H1 (cell line): ENCODE measurements around the gene PARD3. TPM values are rescaled to one million over a fixed set of nuclear protein-coding genes. Genes with fewer than 3 reads are reported as not detected.
A peak's percentile ranks its signal among the peaks of the same experiment; 100 is the strongest.

Experiments
- CTCF ChIA-PET: fragments of 300-600 bp; sonication (Branson Sonifier 250); formaldehyde crosslinking; loops from one replicate; lab custom pipeline; 2021; ENCODE audit not compliant: partially characterized antibody; lab: Charles Lee
- POLR2A ChIA-PET: fragments of 300-600 bp; sonication (Branson Sonifier 250); formaldehyde crosslinking; loops from one replicate; lab custom pipeline; 2021; ENCODE audit warnings: inconsistent platforms; ENCODE audit not compliant: partially characterized antibody; lab: Charles Lee
- DNase-seq, 2 experiments: peaks; one replicate each; pipeline versions ENCODE4 v3.0.0 to v3.0.0-alpha.2; 2010 to 2022; ENCODE audit warnings: low spot score in 2 of 2, low read depth in 1 of 2, mixed read lengths in 1 of 2
- FAIRE-seq: peaks from 2 replicates; lab custom pipeline; 2011; peaks lifted over from hg19 to GRCh38; lab: Jason Lieb, UNC
- H2AFZ ChIP-seq: 2 replicates; pipeline ENCODE4 v1.8.1; 2012; ENCODE audit warnings: low read length, inconsistent platforms
- H2AK5ac ChIP-seq: 2 replicates; pipeline ENCODE4 v1.6.1; 2013; ENCODE audit warnings: low read depth, low read length
- H2BK120ac ChIP-seq: replicated peaks from 2 replicates; pipeline ENCODE3; 2013; ENCODE audit warnings: low read depth, low read length, inconsistent platforms
- H2BK12ac ChIP-seq: 2 replicates; pipeline ENCODE4 v1.6.1; 2013; ENCODE audit warnings: low read depth, low read length
- H2BK15ac ChIP-seq: 2 replicates; pipeline ENCODE4 v1.6.1; 2013; ENCODE audit warnings: low read length
- H2BK20ac ChIP-seq: 2 replicates; pipeline ENCODE4 v1.6.1; 2013; ENCODE audit warnings: low read length
- H2BK5ac ChIP-seq: 2 replicates; pipeline ENCODE4 v1.6.1; 2013; ENCODE audit warnings: low read depth, low read length
- H3K14ac ChIP-seq: 2 replicates; pipeline ENCODE4 v1.6.1; 2013; ENCODE audit warnings: inconsistent platforms; ENCODE audit not compliant: insufficient read length
- H3K18ac ChIP-seq: 2 replicates; pipeline ENCODE4 v1.6.1; 2013; ENCODE audit warnings: low read length; ENCODE audit errors: extremely low read depth
- H3K23ac ChIP-seq: 2 replicates; pipeline ENCODE4 v1.6.1; 2013; ENCODE audit warnings: inconsistent platforms; ENCODE audit not compliant: insufficient read length
- H3K23me2 ChIP-seq: 2 replicates; pipeline ENCODE4 v1.6.1; 2013; ENCODE audit warnings: low read depth, low read length
- H3K27ac ChIP-seq: 2 replicates; pipeline ENCODE4 v1.6.1; 2011; ENCODE audit warnings: low read depth, low read length, inconsistent platforms
- H3K27me3 ChIP-seq, 4 experiments: replicated peaks in 1 of 4; 1 replicate in 1 of 4; 2 replicates in 3 of 4; pipeline versions ENCODE4 v1.6.1 to v1.8.1; 2011 to 2013; ENCODE audit warnings: low read length in 3 of 4, mild to moderate bottlenecking in 3 of 4, inconsistent platforms in 2 of 4, mixed read lengths in 2 of 4, moderate library complexity in 1 of 4; ENCODE audit not compliant: control insufficient read depth in 3 of 4, insufficient read depth in 3 of 4; ENCODE audit errors: extremely low read depth in 1 of 4
- H3K36me3 ChIP-seq, 4 experiments: 2 replicates each; pipeline versions ENCODE4 v1.6.1 to v1.8.1; 2011 to 2013; ENCODE audit warnings: mild to moderate bottlenecking in 4 of 4, low read length in 3 of 4, moderate library complexity in 2 of 4, control low read depth in 1 of 4, inconsistent platforms in 1 of 4; ENCODE audit not compliant: insufficient read depth in 4 of 4, control insufficient read depth in 2 of 4
- H3K4ac ChIP-seq: replicated peaks from 2 replicates; pipeline ENCODE3; 2013; ENCODE audit warnings: low read length, low read depth, mixed read lengths, inconsistent platforms; ENCODE audit not compliant: insufficient read length
- H3K4me1 ChIP-seq, 4 experiments: replicated peaks in 1 of 4; 1 replicate in 1 of 4; 2 replicates in 3 of 4; pipeline versions ENCODE4 v1.6.1 to v1.8.1; 2011 to 2013; ENCODE audit warnings: low read length in 3 of 4, inconsistent platforms in 2 of 4, mixed read lengths in 1 of 4; ENCODE audit not compliant: insufficient read depth in 4 of 4, control insufficient read depth in 3 of 4
- H3K4me2 ChIP-seq, 2 experiments: 2 replicates each; pipeline versions ENCODE4 v1.6.1 to v1.8.1; 2011 to 2013; ENCODE audit warnings: low read depth in 2 of 2, low read length in 2 of 2, control low read depth in 1 of 2, inconsistent platforms in 1 of 2, mild to moderate bottlenecking in 1 of 2; ENCODE audit not compliant: insufficient read depth in 1 of 2
- H3K4me3 ChIP-seq, 4 experiments: fragments of 200-600, 300-600 bp in 1 of 4; sonication (generic), shearing (Covaris generic), sonication (Bioruptor Twin) in 1 of 4; 2 replicates each; pipeline versions ENCODE4 v1.5.1 to v1.8.1; 2011 to 2016; ENCODE audit warnings: low read length in 4 of 4, low read depth in 3 of 4, control low read depth in 2 of 4, inconsistent platforms in 2 of 4, mild to moderate bottlenecking in 2 of 4, mixed read lengths in 1 of 4, moderate library complexity in 1 of 4; ENCODE audit not compliant: insufficient read depth in 2 of 4; ENCODE audit errors: extremely low read depth in 1 of 4
- H3K56ac ChIP-seq: replicated peaks from 2 replicates; pipeline ENCODE3; 2013; ENCODE audit warnings: low read depth, mild to moderate bottlenecking, mixed read lengths, low read length, inconsistent platforms; ENCODE audit not compliant: insufficient read length
- H3K79me1 ChIP-seq: 2 replicates; pipeline ENCODE4 v1.6.1; 2013; ENCODE audit warnings: low read depth, low read length, control low read depth
- H3K79me2 ChIP-seq, 2 experiments: 2 replicates each; pipeline versions ENCODE4 v1.6.1 to v1.8.1; 2012 to 2013; ENCODE audit warnings: low read length in 2 of 2, mild to moderate bottlenecking in 2 of 2, inconsistent platforms in 1 of 2; ENCODE audit not compliant: insufficient read depth in 2 of 2, control insufficient read depth in 1 of 2
- H3K9ac ChIP-seq, 4 experiments: replicated peaks in 1 of 4; 1 replicate in 1 of 4; 2 replicates in 3 of 4; pipeline versions ENCODE4 v1.6.1 to v1.8.1; 2011 to 2013; ENCODE audit warnings: low read depth in 3 of 4, low read length in 3 of 4, control low read depth in 2 of 4, mild to moderate bottlenecking in 2 of 4, moderate library complexity in 2 of 4, inconsistent platforms in 1 of 4; ENCODE audit errors: extremely low read depth in 1 of 4
- H3K9me3 ChIP-seq, 2 experiments: 2 replicates each; pipeline versions ENCODE4 v1.6.1 to v1.8.1; 2012 to 2013; ENCODE audit warnings: mild to moderate bottlenecking in 2 of 2, moderate library complexity in 2 of 2, control low read depth in 1 of 2, inconsistent platforms in 1 of 2, low read depth in 1 of 2, low read length in 1 of 2, mixed read lengths in 1 of 2; ENCODE audit not compliant: insufficient read depth in 2 of 2
- H4K20me1 ChIP-seq, 2 experiments: replicated peaks in 1 of 2; 2 replicates each; pipeline versions ENCODE3 to v1.8.1; 2011 to 2013; ENCODE audit warnings: inconsistent platforms in 2 of 2, low read length in 2 of 2, mild to moderate bottlenecking in 1 of 2; ENCODE audit not compliant: insufficient read depth in 2 of 2, control insufficient read depth in 1 of 2
- H4K5ac ChIP-seq: 2 replicates; pipeline ENCODE4 v1.6.1; 2013; ENCODE audit warnings: low read length, low read depth, mixed read lengths, inconsistent platforms; ENCODE audit not compliant: insufficient read length
- H4K8ac ChIP-seq: 2 replicates; pipeline ENCODE4 v1.8.0; 2013; ENCODE audit warnings: mild to moderate bottlenecking, moderate library complexity, low read length, inconsistent platforms; ENCODE audit not compliant: insufficient read depth; ENCODE audit errors: extremely low read depth
- H4K91ac ChIP-seq: replicated peaks from 2 replicates; pipeline ENCODE3; 2013; ENCODE audit warnings: low read length, mixed read lengths, inconsistent platforms; ENCODE audit not compliant: insufficient read length
- ATF3 ChIP-seq: IDR thresholded peaks from 2 replicates; pipeline ENCODE4 v1.6.1; 2011; ENCODE audit warnings: low read depth, mild to moderate bottlenecking, low read length; ENCODE audit not compliant: insufficient read depth
- CREB1 ChIP-seq: IDR thresholded peaks from 2 replicates; pipeline ENCODE4 v1.6.1; 2012; ENCODE audit warnings: inconsistent platforms
- E2F6 ChIP-seq: IDR thresholded peaks from 2 replicates; pipeline ENCODE4 v1.6.1; 2012; ENCODE audit warnings: inconsistent platforms
- EP300 ChIP-seq, 2 experiments: IDR thresholded peaks; 1 replicate in 1 of 2; 2 replicates in 1 of 2; pipeline ENCODE4 v1.6.1; 2011 to 2012; ENCODE audit warnings: low read depth in 2 of 2, low read length in 2 of 2, mild to moderate bottlenecking in 2 of 2, borderline replicate concordance in 1 of 2, inconsistent platforms in 1 of 2, moderate library complexity in 1 of 2
- GABPA ChIP-seq: IDR thresholded peaks from 2 replicates; pipeline ENCODE4 v1.6.1; 2011; ENCODE audit warnings: mild to moderate bottlenecking, low read length, moderate library complexity, borderline replicate concordance; ENCODE audit not compliant: insufficient read depth
- MAFK ChIP-seq: IDR thresholded peaks from 2 replicates; pipeline ENCODE4 v1.6.1; 2012; ENCODE audit warnings: low read depth, mild to moderate bottlenecking, improper control_type of control experiment, low read length
- SIRT6 ChIP-seq: IDR thresholded peaks from one replicate; pipeline ENCODE4 v1.7.1; 2012; ENCODE audit warnings: low read length, inconsistent platforms
- SIX5 ChIP-seq: IDR thresholded peaks from 2 replicates; pipeline ENCODE4 v1.6.1; 2011; ENCODE audit warnings: mild to moderate bottlenecking, low read depth, low read length
- TCF12 ChIP-seq: IDR thresholded peaks from 2 replicates; pipeline ENCODE4 v1.6.1; 2011; ENCODE audit warnings: low read depth, mild to moderate bottlenecking, low read length
- USF2 ChIP-seq: IDR thresholded peaks from 2 replicates; pipeline ENCODE4 v1.6.1; 2011; ENCODE audit warnings: low read length, improper control_type of control experiment
- WGBS, 2 experiments: shearing (Covaris generic) in 1 of 2; methylation state at CpG; one replicate each; pipeline versions ENCODE4 v1.1.6 to v1.1.7; 2013 to 2015; ENCODE audit warnings: low lambda C conversion rate in 2 of 2, mixed read lengths in 2 of 2, inconsistent platforms in 1 of 2, low coverage in 1 of 2, missing lambda C conversion rate in 1 of 2; ENCODE audit not compliant: insufficient replicate concordance in 2 of 2, insufficient coverage in 1 of 2, insufficient read length in 1 of 2; ENCODE audit errors: extremely low coverage in 1 of 2, missing lambda C conversion rate in 1 of 2; 5-methylcytosine and 5-hydroxymethylcytosine counted together
- polyA plus RNA-seq, 7 experiments: library from polyadenylated mRNA; depleted of rRNA in 3 of 7; stranded (reverse) in 5 of 7; unstranded in 2 of 7; fragments of >200 nt in 5 of 7; fragments of 200-250 nt in 2 of 7; gene quantifications; 1 replicate in 5 of 7; 2 replicates in 1 of 7; 4 replicates in 1 of 7; pipeline versions ENCODE4 v1.2.1 to v1.2.3, GENCODE V29; 2011 to 2013; ENCODE audit warnings: missing spikeins in 2 of 7, mixed read lengths in 2 of 7
- total RNA-seq: library from RNA; stranded (reverse); fragmentation: NEBNext Ultra II Directional; extraction: Animal tissue kit (Norgen Biotek cat#: 25700); gene quantifications from 2 replicates; pipeline ENCODE4 v1.2.1, GENCODE V29; 2021

PARD3 gene
- total and polyA plus RNA-seq, 2 of the 8 experiments (the other 6 are each of a cell fraction or from before 2014, with no cell fraction given): 19.7 to 49.1 TPM

- no peak for DNase-seq
- no peak overlapping the region for H3K4me2 ChIP-seq
- CTCF ChIA-PET: no interaction called here
- H2BK20ac ChIP-seq: no peak overlapping the region
- no peak overlapping the region for H2BK120ac ChIP-seq
- H3K23me2 ChIP-seq: no peaks in the 10 kb centered on the region
- H3K27me3 ChIP-seq: no peaks in the 10 kb centered on the region
- no peak overlapping the region for H3K14ac ChIP-seq
- no peak overlapping the region for H2AFZ ChIP-seq
- H3K79me2 ChIP-seq: 0 out of 4 replicates have a peak, but pooled peaks cover 0 to 3% of the 10 kb centered on the region in 2 experiments
- POLR2A ChIA-PET: no interaction called here
- no peak overlapping the region for H3K18ac ChIP-seq
- no peak overlapping the region for H4K91ac ChIP-seq
- H3K9ac ChIP-seq: no peak overlapping the region
- H2BK12ac ChIP-seq: 0 out of 2 replicates have a peak overlapping the region, but pooled peaks have one; percentile 34
- no peak overlapping the region for H4K5ac ChIP-seq
- H2BK5ac ChIP-seq: no peak overlapping the region
- FAIRE-seq: no peak
- H3K27ac ChIP-seq: no peak overlapping the region
- no peak overlapping the region for H4K8ac ChIP-seq
- H2BK15ac ChIP-seq: no peak overlapping the region
- 81% methylated on average over 4 of the region's 4 CpGs; no CpG with 5 or more reads in 1 of the 2 experiments for WGBS, 2 experiments
- no peak overlapping the region for H3K4me3 ChIP-seq
- H3K4ac ChIP-seq: peak overlapping the region; percentile 63
- no peaks in the 10 kb centered on the region for H3K36me3 ChIP-seq
- no peak overlapping the region for H2AK5ac ChIP-seq
- peaks cover 0 to 20% (median 8%) of the 10 kb centered on the region in 4 experiments; a peak in 4 of 7 replicates for H3K4me1 ChIP-seq
- no peak overlapping the region for H3K56ac ChIP-seq
- H3K23ac ChIP-seq: no peak overlapping the region
- no peaks in the 10 kb centered on the region for H3K79me1 ChIP-seq
- no peaks in the 10 kb centered on the region for H3K9me3 ChIP-seq
- H4K20me1 ChIP-seq: no peaks in the 10 kb centered on the region
- no peak for TF ChIP-seq TCF12
- TF ChIP-seq ATF3: no peak
- no peak for TF ChIP-seq SIX5
- no peak for TF ChIP-seq CREB1
- TF ChIP-seq GABPA: no peak
- no peak for TF ChIP-seq SIRT6
- TF ChIP-seq E2F6: no peak
- TF ChIP-seq MAFK: no peak
- TF ChIP-seq USF2: no peak
- TF ChIP-seq EP300 (IDR thresholded peaks at IDR 0.05; ENCODE audit: borderline replicate concordance in 1 of 2, low read depth in 2 of 2, low read length in 2 of 2): no peak
Measured at GRCh38 chr10:34415039-34415438, 400.1 kb downstream of the PARD3 start.
